Omental fat pad (tissue), 4 donors: ENCODE data around the gene GGACT. TPM values are rescaled to one million over a fixed set of nuclear protein-coding genes. Genes with fewer than 3 reads are reported as not detected.

Experiments
- ATAC-seq: fragments of 150-250 bp; one replicate; pipeline ENCODE4 v1.9.1; 2016; ENCODE audit warnings: mild to moderate bottlenecking, moderate library complexity; ENCODE audit not compliant: low FRiP score
- DNase-seq: peaks from one replicate; pipeline ENCODE4 v3.0.0-alpha.2; 2019; ENCODE audit warnings: low spot score
- total RNA-seq, 4 donors: library from RNA; depleted of rRNA; stranded (reverse); fragments of >200 nt; gene quantifications; one replicate each; pipeline ENCODE4 v1.1.0, GENCODE V29; 2016
- TF ChIP-seq, protein P1 (sequence below), 3 donors: fragments of 450-650 bp; IDR thresholded peaks; one replicate each; pipeline ENCODE4 v1.5.1; 2016 to 2017; ENCODE audit warnings: antibody characterized with exemption in 3 of 3, mild to moderate bottlenecking in 3 of 3, moderate library complexity in 2 of 3

Gene GGACT
- 1 to 10 TPM; 2.6 to 4.6 (median 3.1) TPM for total RNA-seq

DNA sequence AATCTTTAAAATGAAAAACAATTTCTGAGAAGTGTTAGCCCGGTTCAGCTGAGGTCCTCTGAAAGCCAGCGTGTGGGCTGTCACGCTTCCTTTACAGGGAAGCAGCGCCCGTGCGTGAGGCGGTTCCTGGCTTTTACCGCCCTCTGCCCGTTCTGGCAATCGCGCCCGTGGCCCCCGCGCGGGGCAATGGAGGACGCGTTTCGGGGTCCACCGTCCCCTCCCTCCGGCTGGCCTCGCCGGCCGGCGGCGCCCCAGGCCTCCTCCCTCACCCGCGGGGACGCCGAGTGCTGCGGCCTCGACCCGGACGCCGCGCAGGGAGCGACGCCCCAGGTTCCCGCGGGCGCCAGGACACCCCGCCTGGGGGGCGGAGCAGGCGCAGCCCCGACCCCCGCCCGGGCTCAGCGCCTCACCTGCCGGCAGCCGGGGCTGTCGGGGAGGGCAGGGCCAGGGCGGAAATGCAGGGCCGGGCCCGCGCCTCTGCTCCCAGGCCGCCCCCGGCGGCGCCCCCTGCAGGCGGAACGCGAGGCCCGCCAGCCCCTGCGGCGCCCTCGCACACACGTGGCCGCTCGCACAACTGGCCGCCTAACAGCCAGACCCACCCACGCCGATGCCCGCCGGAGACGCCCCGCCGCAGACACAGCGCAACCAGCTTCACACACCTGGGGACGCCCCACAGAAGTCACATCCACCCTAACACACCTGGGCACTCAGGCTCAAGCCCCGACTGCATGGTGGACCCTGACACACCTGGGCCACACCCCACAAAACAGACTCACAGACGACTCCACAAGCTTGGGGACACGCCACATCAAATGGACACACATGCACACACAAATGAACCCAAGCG, at the start of gene GGACT:
Gene GGACT (minus strand): TSS at position 459 of the 847 bp plus-strand sequence. CDS start 56,198 bp downstream, outside the sequence.
- TF ChIP-seq, protein P1, sequence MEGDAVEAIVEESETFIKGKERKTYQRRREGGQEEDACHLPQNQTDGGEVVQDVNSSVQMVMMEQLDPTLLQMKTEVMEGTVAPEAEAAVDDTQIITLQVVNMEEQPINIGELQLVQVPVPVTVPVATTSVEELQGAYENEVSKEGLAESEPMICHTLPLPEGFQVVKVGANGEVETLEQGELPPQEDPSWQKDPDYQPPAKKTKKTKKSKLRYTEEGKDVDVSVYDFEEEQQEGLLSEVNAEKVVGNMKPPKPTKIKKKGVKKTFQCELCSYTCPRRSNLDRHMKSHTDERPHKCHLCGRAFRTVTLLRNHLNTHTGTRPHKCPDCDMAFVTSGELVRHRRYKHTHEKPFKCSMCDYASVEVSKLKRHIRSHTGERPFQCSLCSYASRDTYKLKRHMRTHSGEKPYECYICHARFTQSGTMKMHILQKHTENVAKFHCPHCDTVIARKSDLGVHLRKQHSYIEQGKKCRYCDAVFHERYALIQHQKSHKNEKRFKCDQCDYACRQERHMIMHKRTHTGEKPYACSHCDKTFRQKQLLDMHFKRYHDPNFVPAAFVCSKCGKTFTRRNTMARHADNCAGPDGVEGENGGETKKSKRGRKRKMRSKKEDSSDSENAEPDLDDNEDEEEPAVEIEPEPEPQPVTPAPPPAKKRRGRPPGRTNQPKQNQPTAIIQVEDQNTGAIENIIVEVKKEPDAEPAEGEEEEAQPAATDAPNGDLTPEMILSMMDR (IDR thresholded peaks at IDR 0.05), result peak in 2 of 3 donors; percentile 12 to 69
- DNase-seq (peak; percentile 34), ATAC-seq (peak; percentile 85)

DNA sequence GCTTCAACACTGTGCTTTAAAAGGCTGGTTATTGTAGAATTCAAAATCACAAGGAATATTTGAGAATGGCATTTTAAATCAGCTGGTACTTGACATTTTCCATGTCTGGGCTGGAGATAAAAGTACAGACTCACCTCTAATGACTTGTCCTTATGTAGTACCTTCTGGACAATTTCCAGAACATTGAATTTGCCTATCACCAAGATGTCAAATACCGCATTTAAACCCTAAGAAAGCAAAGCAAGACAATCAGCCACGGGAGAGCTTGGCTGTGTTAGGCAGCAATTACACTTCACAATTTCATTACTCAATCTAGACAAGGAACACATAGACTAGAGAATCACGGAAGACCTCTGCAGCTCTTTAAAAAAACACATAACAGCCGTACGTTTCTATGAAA, 49.2 kb upstream of the GGACT start:
- TF ChIP-seq, protein P1 (IDR thresholded peaks at IDR 0.05), result no peak
- no peak for ATAC-seq

DNA sequence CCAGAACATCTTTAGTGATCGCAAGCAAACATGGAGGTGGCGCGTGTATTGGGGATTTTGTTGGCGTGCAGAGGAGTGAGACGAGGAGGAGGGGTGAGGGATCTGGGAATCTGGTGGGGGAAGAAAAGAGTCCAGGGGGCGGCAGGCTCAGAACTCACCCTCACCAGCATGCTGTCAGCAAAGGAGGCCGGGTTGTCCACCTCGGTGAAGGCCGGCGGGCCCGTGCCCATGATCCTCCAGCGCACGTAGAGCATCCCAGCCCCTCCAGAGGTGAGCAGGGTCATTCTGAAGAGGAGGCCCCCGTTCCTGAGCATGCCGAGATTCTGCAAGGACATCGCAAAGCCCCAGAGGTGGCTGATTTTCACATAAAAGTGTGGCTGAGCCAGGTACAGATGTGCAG, 48.8 kb upstream of the GGACT start:
- ATAC-seq (no peak), DNase-seq (no peak)
- TF ChIP-seq, protein P1 (IDR thresholded peaks at IDR 0.05), result no peak

More for the DNA sequence above, 49.2 kb upstream of the GGACT start:
- no peak for DNase-seq

DNA sequence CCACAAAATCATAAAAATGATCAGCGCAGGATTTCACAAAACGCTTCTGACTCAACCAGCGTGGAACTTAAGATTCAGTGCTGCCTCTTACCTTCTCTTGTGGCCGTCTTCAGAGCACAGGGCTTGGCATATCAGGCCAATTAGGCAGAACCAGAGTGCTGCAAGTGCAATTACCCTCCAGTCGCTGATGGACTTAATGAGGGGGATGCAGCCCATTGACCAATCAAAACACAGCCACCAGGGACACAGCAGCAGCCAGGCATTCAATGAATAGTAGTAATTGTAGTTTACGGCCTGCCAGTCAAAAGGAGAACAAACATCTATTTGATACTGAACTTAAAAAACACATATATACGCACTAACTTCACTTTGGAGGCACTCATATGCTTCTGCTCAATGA, 47.9 kb upstream of the GGACT start:
- ATAC-seq (no peak), DNase-seq (no peak)
- TF ChIP-seq, protein P1 (IDR thresholded peaks at IDR 0.05), result no peak

DNA sequence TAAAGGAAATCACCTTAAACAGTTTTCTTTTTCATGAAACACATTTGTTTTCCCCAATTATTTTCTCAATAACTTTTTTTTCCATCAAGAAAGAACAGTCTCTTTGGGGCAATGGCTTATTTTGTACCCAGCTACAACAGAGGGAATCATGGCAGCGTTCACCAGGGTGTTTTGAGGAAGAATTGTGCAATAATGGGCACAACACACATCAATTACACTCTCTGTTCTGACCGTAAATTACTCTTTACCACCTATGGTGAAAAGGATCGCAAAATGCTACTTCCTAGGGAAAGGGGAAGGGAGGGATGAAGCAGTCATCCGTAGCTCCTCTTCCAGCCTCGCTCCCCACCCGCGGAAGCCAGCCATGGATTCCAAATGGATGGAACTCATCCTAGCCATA, 47.4 kb upstream of the GGACT start:
- TF ChIP-seq, protein P1 (IDR thresholded peaks at IDR 0.05), result no peak
- ATAC-seq, result no peak
- DNase-seq, result no peak

DNA sequence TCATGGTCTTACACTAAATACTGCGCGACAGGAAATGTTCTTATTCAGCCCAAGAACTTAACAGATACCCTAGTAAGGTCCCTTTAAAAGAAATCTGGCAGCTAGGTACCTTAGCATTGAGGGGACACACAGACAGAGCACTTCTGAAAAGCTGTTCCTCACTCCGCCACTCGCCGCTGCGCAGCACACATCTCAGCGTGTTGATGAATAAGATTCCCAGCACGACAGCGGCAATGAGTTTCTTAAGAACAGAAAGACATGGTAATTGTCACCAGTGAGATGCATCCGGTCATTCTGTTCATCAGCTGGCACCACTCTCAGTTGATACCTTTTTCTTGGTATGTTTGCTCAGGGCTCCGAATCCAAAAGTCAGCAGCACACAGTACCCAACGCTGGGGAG, 46.1 kb upstream of the GGACT start:
- no peak for ATAC-seq
- TF ChIP-seq, protein P1 (IDR thresholded peaks at IDR 0.05), result no peak
- DNase-seq, result no peak

DNA sequence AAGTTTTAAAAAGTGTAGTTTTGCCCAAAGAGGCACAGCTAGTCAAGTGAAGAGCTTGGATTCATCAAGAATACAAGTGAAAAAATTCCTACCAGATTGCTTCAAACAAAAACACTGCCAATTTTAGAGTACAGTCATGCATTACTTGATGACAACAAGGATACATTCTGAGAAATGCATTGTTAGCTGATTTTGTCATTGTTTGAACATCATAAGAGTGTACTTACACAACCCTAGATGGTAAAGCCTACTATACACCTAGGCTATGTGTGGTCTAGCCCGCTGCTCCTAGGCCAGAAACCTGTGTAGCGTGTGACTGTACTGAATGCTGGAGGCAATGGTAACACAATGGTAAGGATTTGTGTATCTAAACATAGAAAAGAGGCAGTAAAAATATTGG, 44.9 kb upstream of the GGACT start:
- TF ChIP-seq, protein P1 (IDR thresholded peaks at IDR 0.05), result no peak
- DNase-seq (no peak), ATAC-seq (no peak)
